ENCODE measurements around the gene KIAA1217. TPM values are rescaled to one million over a fixed set of nuclear protein-coding genes. Genes with fewer than 3 reads are reported as not detected.
"Not testable (repeated sequence)": the region's sequence is repeated elsewhere in the genome, so short reads cannot be mapped to it uniquely, and the experiment has no call there.

KIAA1217 gene
- total RNA-seq, 1 donor from 2014 or later = 18.9 TPM

- Histone ChIP-seq H3K4me3 (ENCODE audit: low read depth, low read length) (no peak overlapping the region), H3K27me3 (ENCODE audit: control insufficient read depth, insufficient read depth, low read length) (no peaks in the 10 kb centered on the region), H3K36me3 (ENCODE audit: control insufficient read depth, insufficient read depth, low read length) (no peaks in the 10 kb centered on the region)
- TF ChIP-seq, protein P1, sequence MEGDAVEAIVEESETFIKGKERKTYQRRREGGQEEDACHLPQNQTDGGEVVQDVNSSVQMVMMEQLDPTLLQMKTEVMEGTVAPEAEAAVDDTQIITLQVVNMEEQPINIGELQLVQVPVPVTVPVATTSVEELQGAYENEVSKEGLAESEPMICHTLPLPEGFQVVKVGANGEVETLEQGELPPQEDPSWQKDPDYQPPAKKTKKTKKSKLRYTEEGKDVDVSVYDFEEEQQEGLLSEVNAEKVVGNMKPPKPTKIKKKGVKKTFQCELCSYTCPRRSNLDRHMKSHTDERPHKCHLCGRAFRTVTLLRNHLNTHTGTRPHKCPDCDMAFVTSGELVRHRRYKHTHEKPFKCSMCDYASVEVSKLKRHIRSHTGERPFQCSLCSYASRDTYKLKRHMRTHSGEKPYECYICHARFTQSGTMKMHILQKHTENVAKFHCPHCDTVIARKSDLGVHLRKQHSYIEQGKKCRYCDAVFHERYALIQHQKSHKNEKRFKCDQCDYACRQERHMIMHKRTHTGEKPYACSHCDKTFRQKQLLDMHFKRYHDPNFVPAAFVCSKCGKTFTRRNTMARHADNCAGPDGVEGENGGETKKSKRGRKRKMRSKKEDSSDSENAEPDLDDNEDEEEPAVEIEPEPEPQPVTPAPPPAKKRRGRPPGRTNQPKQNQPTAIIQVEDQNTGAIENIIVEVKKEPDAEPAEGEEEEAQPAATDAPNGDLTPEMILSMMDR (IDR thresholded peaks at IDR 0.05; ENCODE audit: insufficient read depth, low read length, poor library complexity, severe bottlenecking) = no peak
- no peak for DNase-seq (ENCODE audit: low read depth)
Observed at GRCh38 chr10:24344695-24345463, 135.9 kb downstream of the KIAA1217 start.

GRCh38 chr10:24346877-24347519 is 138.1 kb downstream of the KIAA1217 start:
- Histone ChIP-seq H3K27me3 (ENCODE audit: control insufficient read depth, insufficient read depth, low read length) (no peaks in the 10 kb centered on the region), H3K36me3 (ENCODE audit: control insufficient read depth, insufficient read depth, low read length) (no peaks in the 10 kb centered on the region), H3K4me3 (ENCODE audit: low read depth, low read length) (no peak overlapping the region)
- DNase-seq (ENCODE audit: low read depth) = no peak
- TF ChIP-seq, protein P1 (IDR thresholded peaks at IDR 0.05; ENCODE audit: insufficient read depth, low read length, poor library complexity, severe bottlenecking) = no peak

DNA sequence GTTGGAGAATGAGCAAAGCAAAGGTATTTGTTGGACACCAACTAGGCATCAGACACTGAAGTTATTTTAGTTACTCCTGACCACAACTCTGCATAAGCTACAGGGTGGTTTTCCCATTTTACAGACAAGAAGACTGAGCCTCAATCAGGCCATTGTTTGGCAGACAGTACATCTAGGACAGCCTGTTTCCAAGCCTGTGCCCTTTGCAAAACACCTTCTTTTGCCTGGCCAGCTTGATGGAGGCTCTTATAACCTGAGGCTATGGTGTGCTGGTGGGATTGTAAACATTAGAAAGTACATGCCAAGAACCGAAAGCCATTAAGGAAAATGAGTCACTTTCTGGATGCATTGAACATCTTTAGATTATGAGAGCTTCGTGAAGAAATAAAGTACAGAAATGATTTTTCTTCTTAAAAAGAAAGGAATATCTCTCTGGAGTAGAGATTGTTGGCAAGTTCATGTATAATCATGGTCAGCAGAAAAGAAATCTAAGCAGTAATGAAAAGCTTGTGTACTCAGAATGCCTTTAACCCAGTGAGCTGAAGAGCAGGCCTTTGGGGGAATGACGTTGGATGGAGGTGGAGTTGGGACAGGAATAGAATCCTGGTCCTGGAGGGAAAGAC is 140.6 kb downstream of the KIAA1217 start:
- no peaks in the 10 kb centered on the region for H3K27me3 ChIP-seq (ENCODE audit: control insufficient read depth, insufficient read depth, low read length)
- no peaks in the 10 kb centered on the region for H3K36me3 ChIP-seq (ENCODE audit: control insufficient read depth, insufficient read depth, low read length)
- DNase-seq (ENCODE audit: low read depth) = no peak
- H3K4me3 ChIP-seq (ENCODE audit: low read depth, low read length) = no peak overlapping the region
- TF ChIP-seq, protein P1 (IDR thresholded peaks at IDR 0.05; ENCODE audit: insufficient read depth, low read length, poor library complexity, severe bottlenecking) = no peak

DNA sequence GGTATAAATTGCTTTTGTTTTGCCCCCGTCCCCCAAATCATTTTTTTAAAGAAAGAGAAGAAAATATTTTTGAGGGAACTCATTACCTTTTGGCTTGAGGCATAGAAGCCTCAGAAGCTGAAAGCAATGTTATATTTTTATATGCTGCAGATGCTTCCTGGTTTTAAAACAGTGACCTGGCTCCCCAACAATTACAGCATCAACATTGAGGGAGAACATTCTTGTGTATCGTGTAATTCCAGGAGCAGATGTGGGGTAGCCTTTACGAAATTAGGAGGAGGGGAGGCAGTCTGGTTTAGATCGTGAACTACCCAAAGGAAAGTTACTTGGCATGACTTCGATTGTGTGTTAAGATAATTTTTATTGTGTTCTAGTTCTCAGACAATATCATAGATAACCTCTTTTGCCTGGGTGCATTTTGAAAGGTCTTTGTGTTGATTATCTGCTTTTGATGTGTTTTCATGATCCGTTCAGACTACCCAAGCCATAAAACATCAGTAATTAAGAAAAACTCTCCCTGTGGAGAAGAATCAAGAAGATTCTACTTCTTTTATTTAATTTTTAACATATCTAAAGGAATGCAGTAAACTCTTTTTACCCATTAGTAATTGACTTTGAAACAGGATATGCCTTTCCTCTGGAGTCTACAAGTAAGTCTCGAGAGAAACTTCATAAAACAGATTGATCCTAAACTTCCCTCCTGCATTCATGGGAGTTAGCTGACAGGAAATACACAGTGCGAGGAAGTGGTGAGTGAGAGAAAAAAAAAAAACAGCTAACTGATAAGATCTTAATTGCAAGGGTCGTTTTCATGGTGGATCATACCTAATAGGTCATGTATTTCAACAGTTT is 141.4 kb downstream of the KIAA1217 start:
- Histone ChIP-seq H3K4me3 (ENCODE audit: low read depth, low read length) (no peak overlapping the region), H3K27me3 (ENCODE audit: control insufficient read depth, insufficient read depth, low read length) (no peaks in the 10 kb centered on the region), H3K36me3 (ENCODE audit: control insufficient read depth, insufficient read depth, low read length) (no peaks in the 10 kb centered on the region)
- TF ChIP-seq, protein P1 (IDR thresholded peaks at IDR 0.05; ENCODE audit: insufficient read depth, low read length, poor library complexity, severe bottlenecking) = no peak
- DNase-seq (ENCODE audit: low read depth) = no peak

DNA sequence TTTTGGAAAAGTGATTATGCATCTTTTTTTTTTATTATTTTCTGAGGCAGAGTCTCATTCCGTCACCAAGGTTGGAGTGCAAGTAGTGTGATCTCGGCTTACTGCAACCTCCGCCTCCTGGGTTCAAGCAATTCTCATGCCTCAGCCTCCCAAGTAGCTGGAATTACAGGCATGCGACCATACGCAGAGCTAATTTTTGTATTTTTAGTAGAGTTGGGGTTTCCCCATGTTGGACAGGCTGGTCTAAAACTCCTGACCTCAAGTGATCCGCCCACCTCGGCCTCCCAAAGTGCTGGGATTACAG is 141.9 kb downstream of the KIAA1217 start:
- not testable (repeated sequence) for H3K36me3 ChIP-seq (ENCODE audit: control insufficient read depth, insufficient read depth, low read length); DNase-seq (ENCODE audit: low read depth); H3K27me3 ChIP-seq (ENCODE audit: control insufficient read depth, insufficient read depth, low read length); H3K4me3 ChIP-seq (ENCODE audit: low read depth, low read length)

DNA sequence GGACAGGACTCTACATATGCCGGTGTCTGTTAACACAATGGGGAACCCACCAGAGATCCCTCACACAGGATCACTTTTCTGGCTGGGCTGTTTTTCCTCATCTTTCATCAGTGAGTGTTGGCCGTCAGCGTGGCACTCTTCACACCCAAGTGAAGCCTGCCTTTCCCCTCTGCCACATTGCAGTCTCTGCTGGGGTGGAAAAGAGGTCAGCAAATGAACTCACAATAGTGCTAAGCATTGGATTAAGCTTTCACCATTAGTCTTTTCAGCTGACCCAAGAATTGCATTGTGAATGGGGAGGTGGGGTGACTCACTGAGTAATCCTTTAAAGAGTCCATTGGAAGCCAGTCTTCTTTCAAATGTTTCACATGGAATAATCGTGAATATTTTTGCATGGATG is 143.0 kb downstream of the KIAA1217 start:
- DNase-seq (ENCODE audit: low read depth) = no peak
- TF ChIP-seq, protein P1 (IDR thresholded peaks at IDR 0.05; ENCODE audit: insufficient read depth, low read length, poor library complexity, severe bottlenecking) = no peak
- Histone ChIP-seq H3K36me3 (ENCODE audit: control insufficient read depth, insufficient read depth, low read length) (no peaks in the 10 kb centered on the region), H3K27me3 (ENCODE audit: control insufficient read depth, insufficient read depth, low read length) (no peaks in the 10 kb centered on the region), H3K4me3 (ENCODE audit: low read depth, low read length) (no peak overlapping the region)
